ENCODE measurements around the gene JADE1. TPM values are rescaled to one million over a fixed set of nuclear protein-coding genes. Genes with fewer than 3 reads are reported as not detected.

Gene JADE1
- total RNA-seq, 1 experiment from 2014 or later = 192 TPM

- H3K56ac ChIP-seq (ENCODE audit: insufficient read length, low read depth, low read length) = no peak overlapping the region
- no peak for DNase-seq
- no peak overlapping the region for H3T11ph ChIP-seq (ENCODE audit: low read length)
- H3K23me2 ChIP-seq (ENCODE audit: insufficient read length, low read depth, low read length, poor library complexity, severe bottlenecking) = no peaks in the 10 kb centered on the region
- H3K23ac ChIP-seq (ENCODE audit: insufficient read length, low read depth, low read length) = no peak overlapping the region
- H3K4me1 ChIP-seq (ENCODE audit: insufficient read depth, low read length) = peaks cover 3% of the 10 kb centered on the region; the same call in 1 of the 2 replicates
- peaks cover 80 to 97% (median 94%) of the 10 kb centered on the region in 3 experiments for H3K36me3 Mint-ChIP-seq (ENCODE audit: insufficient read depth in 1 of 3, low read depth in 3 of 3)
- no peak for TF ChIP-seq CTCF (conservative IDR thresholded peaks at IDR 0.05)
- no peak overlapping the region for H3K4me2 ChIP-seq (ENCODE audit: insufficient read depth, insufficient read length, low read length)
- H2BK12ac ChIP-seq (ENCODE audit: insufficient read length, low read depth, low read length) = no peak overlapping the region
- H2BK20ac ChIP-seq (ENCODE audit: low read depth, low read length, poor library complexity, severe bottlenecking) = no peak overlapping the region
- H3K18ac ChIP-seq (ENCODE audit: insufficient read length, low read depth, low read length) = no peak overlapping the region
- no peak overlapping the region for H4K5ac ChIP-seq (ENCODE audit: insufficient read length, low read depth, low read length)
- H3K27ac Mint-ChIP-seq = peak overlapping the region; percentile 74 to 82 (median 81); a peak in 4 of 7 replicates
- H3K79me1 ChIP-seq (ENCODE audit: insufficient read depth, low read depth, low read length, poor library complexity, severe bottlenecking) = peaks cover 15% of the 10 kb centered on the region
- no peaks in the 10 kb centered on the region for H4K20me1 ChIP-seq (ENCODE audit: control insufficient read depth, insufficient read depth, insufficient read length)
- no peak overlapping the region for H3K27ac ChIP-seq (ENCODE audit: insufficient read length, low read depth, low read length)
- no peak overlapping the region for H3K14ac ChIP-seq (ENCODE audit: insufficient read depth, low read length)
- no peak overlapping the region for H4K91ac ChIP-seq (ENCODE audit: insufficient read length, low read depth, low read length)
- H3K9me3 Mint-ChIP-seq = no peaks in the 10 kb centered on the region; a peak in 1 of 5 replicates
- no peaks in the 10 kb centered on the region for H3K9me3 ChIP-seq (ENCODE audit: control insufficient read depth, low read depth, low read length)
- H2AFZ ChIP-seq (ENCODE audit: low read length) = no peak overlapping the region
- no peaks in the 10 kb centered on the region for H3K27me3 ChIP-seq (ENCODE audit: insufficient read depth, low read length)
- H2BK15ac ChIP-seq (ENCODE audit: low read depth, low read length) = no peak overlapping the region
- H3K9ac ChIP-seq (ENCODE audit: extremely low read depth, insufficient read length, low read length) = no peak overlapping the region
- H2AK5ac ChIP-seq (ENCODE audit: insufficient read length, low read length) = no peak overlapping the region
- H3K27me3 Mint-ChIP-seq (ENCODE audit: low read depth) = no peaks in the 10 kb centered on the region
- H2BK5ac ChIP-seq (ENCODE audit: insufficient read length, low read length) = no peak overlapping the region
- no peak overlapping the region for H2BK120ac ChIP-seq (ENCODE audit: low read depth, low read length, poor library complexity, severe bottlenecking)
- no CpG with 5 or more reads among the region's 4 CpGs for WGBS (ENCODE audit: extremely low coverage, insufficient read length, low lambda C conversion rate)
- H4K8ac ChIP-seq (replicated peaks; ENCODE audit: insufficient read length, low read depth, low read length) = no peak overlapping the region
- no peak overlapping the region for H3K4me3 Mint-ChIP-seq
- H3K4ac ChIP-seq (ENCODE audit: low read depth, low read length) = no peak overlapping the region
- H3K79me2 ChIP-seq (ENCODE audit: insufficient read depth, low read length) = peaks cover 37% of the 10 kb centered on the region
- H3K4me1 Mint-ChIP-seq = peaks cover 26 to 30% of the 10 kb centered on the region in 2 experiments
Observed at GRCh38 chr4:128846063-128846462, 36.6 kb downstream of the JADE1 start.

All from H9 (cell line).